HEK293 (cell line): Measurements from ENCODE around the gene DIPK1C.
A peak's percentile ranks its signal among the peaks of the same experiment; 100 is the strongest.

Experiments
- CTCF ChIA-PET: fragments of 350-600 bp; formaldehyde crosslinking; extraction: SDS; loops from one replicate; lab custom pipeline; 2021; ENCODE audit warnings: antibody characterized with exemption; lab: Yijun Ruan, JAX
- POLR2A ChIA-PET: fragments of 300-600 bp; formaldehyde crosslinking; extraction: SDS; loops from one replicate; lab custom pipeline; 2020; ENCODE audit warnings: antibody characterized with exemption, inconsistent platforms; lab: Yijun Ruan, JAX
- H3K27ac ChIP-seq: fragments of 200-500 bp; sonication (Bioruptor generic); 2 replicates; pipeline ENCODE4 v1.5.1; 2014; ENCODE audit warnings: low read depth, low read length, control low read depth, inconsistent platforms; ENCODE audit errors: extremely low read depth
- H3K36me3 ChIP-seq, 2 experiments: fragments of 200-500 bp in 1 of 2; sonication (Bioruptor generic) in 1 of 2; 1 replicate in 1 of 2; 2 replicates in 1 of 2; pipeline ENCODE4 v1.5.1; 2014 to 2017; ENCODE audit warnings: inconsistent platforms in 2 of 2, low read length in 2 of 2; ENCODE audit not compliant: control insufficient read depth in 2 of 2, insufficient read depth in 1 of 2
- H3K4me1 ChIP-seq: fragments of 200-500 bp; sonication (Bioruptor generic); 2 replicates; pipeline ENCODE4 v1.5.1; 2014; ENCODE audit warnings: mild to moderate bottlenecking, low read length, inconsistent platforms; ENCODE audit not compliant: control insufficient read depth, insufficient read depth
- H3K4me3 ChIP-seq: 2 replicates; pipeline ENCODE4 v1.5.1; 2011; ENCODE audit warnings: low read depth, mild to moderate bottlenecking, control low read depth, low read length, moderate library complexity
- H3K9me3 ChIP-seq: fragments of 200-500 bp; sonication (Bioruptor generic); 2 replicates; pipeline ENCODE4 v1.5.1; 2014; ENCODE audit warnings: low read depth, low read length, inconsistent platforms; ENCODE audit not compliant: control insufficient read depth, insufficient read depth
- ATF2 ChIP-seq: fragments of 450-650 bp; formaldehyde crosslinking; IDR thresholded peaks from 2 replicates; pipeline ENCODE4 v1.5.1; 2016; ENCODE audit warnings: missing biosample characterization, missing genetic modification characterization, low read depth
- EGR2 ChIP-seq: fragments of 450-650 bp; formaldehyde crosslinking; IDR thresholded peaks from 2 replicates; pipeline ENCODE4 v1.5.1; 2016; ENCODE audit warnings: low read depth, missing biosample characterization, missing genetic modification characterization
- PBX3 ChIP-seq: sonication (generic); formaldehyde crosslinking; IDR thresholded peaks from 2 replicates; pipeline ENCODE4 v1.8.1; 2022; ENCODE audit warnings: mild to moderate bottlenecking, moderate library complexity, missing genetic modification reagents
- SCRT2 ChIP-seq: fragments of 450-650 bp; formaldehyde crosslinking; IDR thresholded peaks from 2 replicates; pipeline ENCODE4 v1.5.1; 2016; ENCODE audit warnings: missing biosample characterization, missing genetic modification characterization
- ZBTB44 ChIP-seq: fragments of 450-650 bp; IDR thresholded peaks from 2 replicates; pipeline ENCODE4 v1.5.1; 2018; ENCODE audit warnings: missing biosample characterization, mild to moderate bottlenecking, missing genetic modification characterization
- ZFHX2 ChIP-seq: fragments of 450-650 bp; formaldehyde crosslinking; conservative IDR thresholded peaks from 2 replicates; pipeline ENCODE4 v1.5.1; 2016; ENCODE audit warnings: missing biosample characterization, missing genetic modification characterization
- ZNF2 ChIP-seq: fragments of 450-650 bp; formaldehyde crosslinking; IDR thresholded peaks from 2 replicates; pipeline ENCODE4 v1.5.1; 2016; ENCODE audit warnings: missing biosample characterization, missing genetic modification characterization
- ZNF211 ChIP-seq: fragments of 450-650 bp; formaldehyde crosslinking; IDR thresholded peaks from 2 replicates; pipeline ENCODE4 v1.5.1; 2016; ENCODE audit warnings: low read depth, missing biosample characterization, missing genetic modification characterization
- ZNF280C ChIP-seq: fragments of 450-650 bp; formaldehyde crosslinking; IDR thresholded peaks from 2 replicates; pipeline ENCODE4 v1.5.1; 2016; ENCODE audit warnings: missing biosample characterization, missing genetic modification characterization
- ZNF530 ChIP-seq: fragments of 450-650 bp; formaldehyde crosslinking; IDR thresholded peaks from 2 replicates; pipeline ENCODE4 v1.5.1; 2016; ENCODE audit warnings: low read depth, missing biosample characterization, missing genetic modification characterization
- ZNF549 ChIP-seq: fragments of 450-650 bp; IDR thresholded peaks from 2 replicates; pipeline ENCODE4 v1.5.1; 2018; ENCODE audit warnings: missing biosample characterization, missing genetic modification characterization, mild to moderate bottlenecking, inconsistent platforms, moderate library complexity
- ZNF626 ChIP-seq: fragments of 450-650 bp; sonication (Bioruptor Pico); formaldehyde crosslinking; IDR thresholded peaks from 2 replicates; pipeline ENCODE4 v1.5.1; 2018; ENCODE audit warnings: missing biosample characterization, missing genetic modification characterization, inconsistent platforms
- ZNF776 ChIP-seq: fragments of 450-650 bp; formaldehyde crosslinking; IDR thresholded peaks from 2 replicates; pipeline ENCODE4 v1.5.0; 2017; ENCODE audit warnings: missing biosample characterization, missing genetic modification characterization, borderline replicate concordance

DIPK1C gene

GRCh38 chr18:74499633-74500032, 42.5 kb upstream of the DIPK1C start:
- TF ChIP-seq ZNF2 (tag by site-specific recombination) = no peak
- no peak for TF ChIP-seq ZNF626 (tag by site-specific recombination)
- TF ChIP-seq ZNF530 = no peak
- TF ChIP-seq ZFHX2 = no peak
- no peak for TF ChIP-seq EGR2 (tag by site-specific recombination)
- TF ChIP-seq ATF2 (tag by site-specific recombination) = no peak
- no peak for TF ChIP-seq ZNF549 (tag by site-specific recombination)
- TF ChIP-seq ZNF776 (tag by site-specific recombination) = no peak
- no peak for TF ChIP-seq ZNF280C (tag by site-specific recombination)
- TF ChIP-seq ZNF211 = no peak
- CTCF ChIA-PET = interaction anchor here (1.0 to 1.8 kb wide), 2 partner anchors 52 to 146 kb away, joined by 3 to 4 read pairs; no protein-coding TSS in a partner anchor
- H3K4me3 ChIP-seq = no peak overlapping the region

GRCh38 chr18:74498712-74499627, 41.9 kb upstream of the DIPK1C start:
- ChIA-PET CTCF (interaction anchor here (0.6 to 1.8 kb wide), 4 partner anchors 53 to 146 kb away, joined by 3 to 4 read pairs (median 4); no protein-coding TSS in a partner anchor), POLR2A (no interaction called here)
- TF ChIP-seq SCRT2 (tag by site-specific recombination) (0 out of 2 replicates have a peak, but pooled peaks have one; percentile 22), ZBTB44 (tag by site-specific recombination) (peak; percentile 59; the same call in 1 of the 2 replicates), PBX3 (CRISPR knock-in tag) (no peak), ZFHX2 (peak; percentile 34; the same call in 1 of the 2 replicates)
- H3K36me3 ChIP-seq = peaks cover 20 to 27% of the 10 kb centered on the region in 2 experiments
- H3K4me1 ChIP-seq = 0 out of 2 replicates have a peak, but pooled peaks cover 3% of the 10 kb centered on the region
- no peak overlapping the region for H3K4me3 ChIP-seq
- no peaks in the 10 kb centered on the region for H3K9me3 ChIP-seq
- H3K27ac ChIP-seq = no peak overlapping the region

More at GRCh38 chr18:74499633-74500032, 42.5 kb upstream of the DIPK1C start:
- H3K27ac ChIP-seq = no peak overlapping the region
- peaks cover 20 to 34% of the 10 kb centered on the region in 2 experiments for H3K36me3 ChIP-seq
- H3K9me3 ChIP-seq = no peaks in the 10 kb centered on the region
- 0 out of 2 replicates have a peak, but pooled peaks cover 3% of the 10 kb centered on the region for H3K4me1 ChIP-seq
- POLR2A ChIA-PET = no interaction called here
